GM12873 (cell line): Measurements from ENCODE around the gene ETFB.

ENCODE experiments used
- TF ChIP-seq, protein P1 (sequence below): IDR thresholded peaks from 2 replicates; pipeline ENCODE4 v1.5.1; 2012; ENCODE audit warnings: low read depth, mild to moderate bottlenecking, moderate library complexity, low read length, control low read depth; ENCODE audit not compliant: insufficient read depth; ENCODE audit errors: missing control alignments

ETFB gene

DNA sequence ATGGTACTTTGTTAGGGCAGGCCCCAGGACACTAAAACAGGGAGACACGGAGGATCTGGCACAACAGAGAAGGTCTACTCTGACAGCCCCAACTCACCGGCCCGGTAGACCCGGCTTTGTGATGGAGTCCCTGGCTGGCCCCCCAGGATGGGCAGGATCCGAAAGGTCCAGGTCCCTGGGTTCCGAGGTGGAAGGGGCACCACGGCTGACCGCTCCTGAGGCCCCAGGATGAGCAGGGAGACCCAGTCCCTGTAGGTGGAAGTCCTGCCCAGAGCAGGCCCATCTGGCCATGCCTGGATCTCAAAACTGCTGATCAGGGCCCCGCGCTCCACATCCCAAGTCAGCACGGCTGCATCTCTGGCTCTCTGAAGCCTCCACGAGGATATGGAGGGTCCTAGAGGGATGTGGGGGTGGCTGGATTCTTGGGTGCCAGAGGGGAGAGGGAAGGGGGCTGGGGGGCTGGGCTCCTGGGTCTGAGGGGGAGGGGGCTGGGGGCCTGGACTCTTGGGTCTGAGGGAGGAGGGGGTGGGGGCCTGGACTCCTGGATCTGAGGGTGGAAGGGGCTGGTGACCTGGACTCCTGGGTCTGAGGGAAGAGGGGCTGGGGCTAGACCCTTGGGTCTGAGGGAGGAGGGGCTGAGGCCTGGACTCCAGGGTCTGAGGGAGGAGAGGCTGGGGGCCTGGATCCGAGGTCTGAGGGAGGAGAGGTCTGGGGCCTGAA, 28.9 kb downstream of the ETFB start:
- TF ChIP-seq, protein P1, sequence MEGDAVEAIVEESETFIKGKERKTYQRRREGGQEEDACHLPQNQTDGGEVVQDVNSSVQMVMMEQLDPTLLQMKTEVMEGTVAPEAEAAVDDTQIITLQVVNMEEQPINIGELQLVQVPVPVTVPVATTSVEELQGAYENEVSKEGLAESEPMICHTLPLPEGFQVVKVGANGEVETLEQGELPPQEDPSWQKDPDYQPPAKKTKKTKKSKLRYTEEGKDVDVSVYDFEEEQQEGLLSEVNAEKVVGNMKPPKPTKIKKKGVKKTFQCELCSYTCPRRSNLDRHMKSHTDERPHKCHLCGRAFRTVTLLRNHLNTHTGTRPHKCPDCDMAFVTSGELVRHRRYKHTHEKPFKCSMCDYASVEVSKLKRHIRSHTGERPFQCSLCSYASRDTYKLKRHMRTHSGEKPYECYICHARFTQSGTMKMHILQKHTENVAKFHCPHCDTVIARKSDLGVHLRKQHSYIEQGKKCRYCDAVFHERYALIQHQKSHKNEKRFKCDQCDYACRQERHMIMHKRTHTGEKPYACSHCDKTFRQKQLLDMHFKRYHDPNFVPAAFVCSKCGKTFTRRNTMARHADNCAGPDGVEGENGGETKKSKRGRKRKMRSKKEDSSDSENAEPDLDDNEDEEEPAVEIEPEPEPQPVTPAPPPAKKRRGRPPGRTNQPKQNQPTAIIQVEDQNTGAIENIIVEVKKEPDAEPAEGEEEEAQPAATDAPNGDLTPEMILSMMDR: no peak

DNA sequence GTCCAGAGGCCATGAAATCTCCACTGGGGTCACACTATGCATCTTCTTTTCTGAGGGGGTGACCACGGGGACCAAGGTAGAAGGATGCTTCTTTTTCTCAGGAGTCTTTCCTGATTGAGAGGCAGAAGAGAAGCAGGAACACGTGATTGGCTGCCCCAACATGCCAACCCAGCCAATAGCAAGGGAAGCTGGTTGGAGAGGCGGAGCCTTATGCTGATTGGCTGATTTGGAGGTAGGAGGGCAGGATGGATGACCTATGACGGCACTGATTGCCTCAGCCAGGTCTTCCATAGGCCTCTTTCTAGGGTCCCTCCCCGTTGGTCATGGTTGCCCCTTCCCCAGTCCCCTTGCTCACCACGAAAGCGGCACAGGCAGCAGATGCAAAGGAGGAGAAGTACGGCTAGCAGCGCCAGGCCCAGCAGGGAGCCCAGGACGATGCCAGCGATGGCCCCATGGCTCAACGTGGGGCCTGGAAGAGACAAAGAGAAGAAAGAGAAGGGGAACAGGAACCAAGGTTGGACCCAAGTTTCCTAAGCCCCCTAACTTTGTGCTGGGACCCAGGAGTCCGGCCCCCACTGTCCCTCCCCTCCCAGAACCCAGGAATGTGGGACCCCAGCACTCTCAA, 32.2 kb downstream of the ETFB start:
- TF ChIP-seq, protein P1: no peak

DNA sequence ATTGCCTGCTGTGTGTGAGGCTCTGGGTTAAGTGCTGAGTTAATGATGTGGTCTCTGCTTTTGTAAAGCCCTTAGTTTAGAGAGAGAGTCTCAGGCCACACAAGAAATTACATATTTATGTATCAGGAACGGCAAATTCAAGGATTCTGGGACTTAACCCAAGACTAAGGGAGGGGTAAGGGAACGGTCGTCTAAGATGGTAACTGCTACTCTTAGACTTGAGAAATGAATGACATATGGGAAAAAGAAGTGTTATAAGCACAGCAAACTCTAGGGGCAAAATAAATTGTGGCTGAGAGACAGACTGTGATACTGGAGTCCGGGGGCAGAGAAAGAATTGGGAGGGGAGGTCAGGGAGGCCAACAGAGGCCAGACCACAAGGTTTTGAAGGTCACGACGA, 34.5 kb downstream of the ETFB start:
- TF ChIP-seq, protein P1: no peak

DNA sequence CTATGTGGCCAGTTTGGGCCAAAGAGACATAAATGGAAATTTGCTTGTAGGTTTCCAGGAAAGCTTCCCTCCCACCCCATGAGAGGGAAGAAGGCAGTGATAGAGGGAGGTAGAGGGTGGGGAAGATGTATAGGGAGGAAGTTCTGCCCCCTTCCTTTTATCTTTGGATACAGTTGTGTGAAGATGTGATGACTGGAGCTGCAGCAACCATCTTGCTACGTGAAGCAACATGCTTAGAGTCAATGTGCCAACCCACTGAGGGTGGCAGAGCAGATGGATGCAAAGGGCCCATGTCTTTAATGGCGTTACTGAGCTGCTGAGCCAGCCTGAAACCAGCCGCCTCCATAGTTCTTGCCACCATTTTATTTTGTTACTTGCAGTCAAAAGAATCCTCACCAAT, 35.0 kb downstream of the ETFB start:
- TF ChIP-seq, protein P1: no peak

DNA sequence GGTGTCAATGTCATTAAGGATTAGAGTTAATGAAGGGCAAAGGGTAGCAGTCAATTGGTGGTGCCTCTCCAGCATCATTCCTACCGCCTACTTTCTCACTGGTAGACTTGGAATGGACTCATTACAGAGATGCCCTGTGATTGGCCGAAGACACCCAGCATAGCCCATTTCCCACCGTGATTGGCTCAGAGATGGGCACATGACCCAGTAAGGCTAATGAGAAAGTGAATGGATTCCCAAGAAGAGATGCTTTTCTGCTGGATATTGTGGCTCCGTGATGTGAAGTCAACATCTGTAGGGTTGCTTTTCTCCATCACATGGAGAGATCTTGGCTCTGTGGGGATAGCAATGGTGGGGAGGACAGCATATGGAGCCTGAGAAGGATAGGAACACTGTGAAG, 35.8 kb downstream of the ETFB start:
- TF ChIP-seq, protein P1: no peak

DNA sequence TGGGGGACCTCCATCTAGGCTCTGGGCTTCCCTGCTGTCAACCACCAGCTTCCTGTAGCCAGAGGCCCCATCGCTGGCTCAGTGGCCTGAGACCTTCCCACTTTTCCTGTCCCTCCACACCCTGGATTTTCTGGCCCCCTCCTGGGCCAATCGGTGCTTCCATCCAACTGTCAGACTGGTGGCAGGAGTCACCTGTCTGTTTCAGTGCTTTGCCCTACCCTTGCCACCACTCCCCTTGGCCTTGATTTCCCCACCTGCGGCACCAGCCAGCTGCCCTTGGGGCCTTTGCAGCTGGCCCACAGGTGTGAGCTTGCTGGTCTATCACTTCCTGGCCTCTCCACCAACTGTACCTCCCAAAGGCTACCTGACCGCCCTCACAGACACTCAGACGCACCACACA, 36.8 kb downstream of the ETFB start:
- TF ChIP-seq, protein P1: no peak

DNA sequence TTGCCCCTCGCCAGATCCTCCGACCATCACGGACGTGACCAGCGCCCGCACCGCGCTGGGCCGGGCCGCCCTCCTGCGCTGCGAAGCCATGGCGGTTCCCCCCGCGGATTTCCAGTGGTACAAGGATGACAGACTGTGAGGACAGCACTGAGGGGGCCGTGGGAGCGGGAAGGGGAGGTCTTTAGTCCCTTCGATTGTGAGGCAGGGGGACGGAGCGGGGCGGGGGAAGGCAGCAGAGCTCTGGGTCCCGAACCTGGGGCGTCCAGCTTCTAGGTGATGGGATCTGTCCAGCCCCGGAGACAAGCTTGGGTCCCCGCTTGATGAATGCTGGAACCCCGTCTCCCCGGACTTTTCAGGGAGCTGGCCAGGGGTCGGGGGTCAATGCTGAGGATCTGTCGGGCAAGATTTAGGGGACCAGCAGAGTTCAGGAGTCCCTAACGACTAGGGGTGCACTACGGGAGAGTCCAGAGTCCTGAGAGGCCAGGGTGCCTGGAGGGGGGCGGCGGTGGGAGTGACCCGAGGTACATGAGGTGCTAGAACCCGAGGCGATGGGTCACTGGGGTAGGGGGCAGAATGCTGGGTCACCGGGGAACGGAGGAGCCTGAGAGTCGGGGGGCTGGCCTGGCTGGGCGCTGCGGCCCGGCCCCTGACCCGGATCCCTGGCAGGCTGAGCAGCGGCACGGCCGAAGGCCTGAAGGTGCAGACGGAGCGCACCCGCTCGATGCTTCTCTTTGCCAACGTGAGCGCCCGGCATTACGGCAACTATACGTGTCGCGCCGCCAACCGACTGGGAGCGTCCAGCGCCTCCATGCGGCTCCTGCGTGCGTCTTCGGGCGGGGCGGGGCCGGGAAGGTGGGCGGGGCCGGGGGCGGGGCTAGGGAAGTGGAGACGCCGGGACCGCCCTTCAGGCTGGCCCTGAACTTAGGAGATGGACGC, 38.9 kb downstream of the ETFB start:
- TF ChIP-seq, protein P1: peak; percentile 21
